22Rv1 (cell line): ENCODE results near the gene PBX3.

Source experiments
- ZFX ChIP-seq: fragments of 450-650 bp; IDR thresholded peaks from 2 replicates; pipeline ENCODE4 v1.6.1; 2017; ENCODE audit warnings: antibody characterized with exemption, borderline replicate concordance
- TF ChIP-seq, protein P1 (sequence below): fragments of 450-650 bp; IDR thresholded peaks from 2 replicates; pipeline ENCODE4 v1.5.1; 2017; ENCODE audit warnings: mild to moderate bottlenecking

DNA sequence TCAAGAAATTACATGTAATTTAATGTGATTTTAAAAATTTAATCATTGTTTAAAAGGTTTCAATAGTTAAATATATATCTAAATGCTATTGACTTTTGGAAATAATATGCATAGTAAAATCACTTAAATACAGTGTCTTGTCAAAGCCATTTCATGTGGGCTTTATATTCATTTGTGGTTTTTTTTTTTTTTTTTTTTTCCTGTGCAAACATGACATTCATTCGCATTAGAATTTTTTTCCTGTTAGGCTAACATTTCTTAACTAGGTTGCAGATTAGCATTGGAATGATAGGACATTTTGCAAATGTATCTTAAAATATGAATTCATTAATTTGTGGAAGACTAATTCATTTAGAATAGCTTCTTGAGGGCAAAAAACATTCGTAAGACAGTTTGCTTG lies 149.8 kb downstream of the PBX3 start:
- TF ChIP-seq, protein P1, sequence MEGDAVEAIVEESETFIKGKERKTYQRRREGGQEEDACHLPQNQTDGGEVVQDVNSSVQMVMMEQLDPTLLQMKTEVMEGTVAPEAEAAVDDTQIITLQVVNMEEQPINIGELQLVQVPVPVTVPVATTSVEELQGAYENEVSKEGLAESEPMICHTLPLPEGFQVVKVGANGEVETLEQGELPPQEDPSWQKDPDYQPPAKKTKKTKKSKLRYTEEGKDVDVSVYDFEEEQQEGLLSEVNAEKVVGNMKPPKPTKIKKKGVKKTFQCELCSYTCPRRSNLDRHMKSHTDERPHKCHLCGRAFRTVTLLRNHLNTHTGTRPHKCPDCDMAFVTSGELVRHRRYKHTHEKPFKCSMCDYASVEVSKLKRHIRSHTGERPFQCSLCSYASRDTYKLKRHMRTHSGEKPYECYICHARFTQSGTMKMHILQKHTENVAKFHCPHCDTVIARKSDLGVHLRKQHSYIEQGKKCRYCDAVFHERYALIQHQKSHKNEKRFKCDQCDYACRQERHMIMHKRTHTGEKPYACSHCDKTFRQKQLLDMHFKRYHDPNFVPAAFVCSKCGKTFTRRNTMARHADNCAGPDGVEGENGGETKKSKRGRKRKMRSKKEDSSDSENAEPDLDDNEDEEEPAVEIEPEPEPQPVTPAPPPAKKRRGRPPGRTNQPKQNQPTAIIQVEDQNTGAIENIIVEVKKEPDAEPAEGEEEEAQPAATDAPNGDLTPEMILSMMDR = no peak
- TF ChIP-seq ZFX = no peak
